ENCODE data around the gene B3GNT2. TPM values are rescaled to one million over a fixed set of nuclear protein-coding genes. Genes with fewer than 3 reads are reported as not detected.

Gene B3GNT2
- total RNA-seq, 1 experiment from 2014 or later = 32.2 TPM

GRCh38 chr2:62236499-62236898 lies 40.6 kb downstream of the B3GNT2 start:
- Mint-ChIP-seq H3K27me3 (ENCODE audit: low read depth) (no peaks in the 10 kb centered on the region), H3K4me1 (peaks cover 4% of the 10 kb centered on the region; the same call in 1 of the 2 replicates), H3K4me3 (no peak overlapping the region), H3K27ac (0 out of 2 replicates have a peak overlapping the region, but pooled peaks have one; percentile 26), H3K36me3 (no peaks in the 10 kb centered on the region), H3K9me3 (no peaks in the 10 kb centered on the region)
- ChIA-PET POLR2A (no interaction called here), CTCF (interaction anchor here (2.6 kb wide), 1 partner anchor 61 kb away, joined by 15 read pairs; no protein-coding TSS in a partner anchor)
- no peak for TF ChIP-seq TEAD1 (CRISPR knock-in tag; IDR thresholded peaks at IDR 0.05)
- no peak for TF ChIP-seq NFYB (CRISPR knock-in tag; conservative IDR thresholded peaks at IDR 0.05; ENCODE audit: low read depth)
- TF ChIP-seq, protein P1, sequence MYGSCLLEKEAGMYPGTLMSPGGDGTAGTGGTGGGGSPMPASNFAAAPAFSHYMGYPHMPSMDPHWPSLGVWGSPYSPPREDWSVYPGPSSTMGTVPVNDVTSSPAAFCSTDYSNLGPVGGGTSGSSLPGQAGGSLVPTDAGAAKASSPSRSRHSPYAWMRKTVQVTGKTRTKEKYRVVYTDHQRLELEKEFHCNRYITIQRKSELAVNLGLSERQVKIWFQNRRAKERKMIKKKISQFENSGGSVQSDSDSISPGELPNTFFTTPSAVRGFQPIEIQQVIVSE (CRISPR knock-in tag; IDR thresholded peaks at IDR 0.05; ENCODE audit: borderline replicate concordance) = no peak
- no peak for TF ChIP-seq EMX1 (CRISPR knock-in tag; IDR thresholded peaks at IDR 0.05)
- TF ChIP-seq CBFB (CRISPR knock-in tag; IDR thresholded peaks at IDR 0.05; ENCODE audit: low read depth) = no peak
- no peak for TF ChIP-seq JUN (CRISPR knock-in tag; IDR thresholded peaks at IDR 0.05)
- no peak for TF ChIP-seq PRRX2 (CRISPR knock-in tag; IDR thresholded peaks at IDR 0.05)
- no peak for TF ChIP-seq ZBTB43 (CRISPR knock-in tag; IDR thresholded peaks at IDR 0.05)
- no peak for TF ChIP-seq FOXK1 (CRISPR knock-in tag; IDR thresholded peaks at IDR 0.05)
- TF ChIP-seq ATF1 (CRISPR knock-in tag; IDR thresholded peaks at IDR 0.05) = no peak
- TF ChIP-seq, protein P2, sequence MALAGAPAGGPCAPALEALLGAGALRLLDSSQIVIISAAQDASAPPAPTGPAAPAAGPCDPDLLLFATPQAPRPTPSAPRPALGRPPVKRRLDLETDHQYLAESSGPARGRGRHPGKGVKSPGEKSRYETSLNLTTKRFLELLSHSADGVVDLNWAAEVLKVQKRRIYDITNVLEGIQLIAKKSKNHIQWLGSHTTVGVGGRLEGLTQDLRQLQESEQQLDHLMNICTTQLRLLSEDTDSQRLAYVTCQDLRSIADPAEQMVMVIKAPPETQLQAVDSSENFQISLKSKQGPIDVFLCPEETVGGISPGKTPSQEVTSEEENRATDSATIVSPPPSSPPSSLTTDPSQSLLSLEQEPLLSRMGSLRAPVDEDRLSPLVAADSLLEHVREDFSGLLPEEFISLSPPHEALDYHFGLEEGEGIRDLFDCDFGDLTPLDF (CRISPR knock-in tag; IDR thresholded peaks at IDR 0.05) = no peak
- TF ChIP-seq, protein P3, sequence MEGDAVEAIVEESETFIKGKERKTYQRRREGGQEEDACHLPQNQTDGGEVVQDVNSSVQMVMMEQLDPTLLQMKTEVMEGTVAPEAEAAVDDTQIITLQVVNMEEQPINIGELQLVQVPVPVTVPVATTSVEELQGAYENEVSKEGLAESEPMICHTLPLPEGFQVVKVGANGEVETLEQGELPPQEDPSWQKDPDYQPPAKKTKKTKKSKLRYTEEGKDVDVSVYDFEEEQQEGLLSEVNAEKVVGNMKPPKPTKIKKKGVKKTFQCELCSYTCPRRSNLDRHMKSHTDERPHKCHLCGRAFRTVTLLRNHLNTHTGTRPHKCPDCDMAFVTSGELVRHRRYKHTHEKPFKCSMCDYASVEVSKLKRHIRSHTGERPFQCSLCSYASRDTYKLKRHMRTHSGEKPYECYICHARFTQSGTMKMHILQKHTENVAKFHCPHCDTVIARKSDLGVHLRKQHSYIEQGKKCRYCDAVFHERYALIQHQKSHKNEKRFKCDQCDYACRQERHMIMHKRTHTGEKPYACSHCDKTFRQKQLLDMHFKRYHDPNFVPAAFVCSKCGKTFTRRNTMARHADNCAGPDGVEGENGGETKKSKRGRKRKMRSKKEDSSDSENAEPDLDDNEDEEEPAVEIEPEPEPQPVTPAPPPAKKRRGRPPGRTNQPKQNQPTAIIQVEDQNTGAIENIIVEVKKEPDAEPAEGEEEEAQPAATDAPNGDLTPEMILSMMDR (IDR thresholded peaks at IDR 0.05) = no peak
- TF ChIP-seq PRDM15 (CRISPR knock-in tag; IDR thresholded peaks at IDR 0.05) = no peak
- TF ChIP-seq ATF6 (CRISPR knock-in tag; IDR thresholded peaks at IDR 0.05) = no peak
- TF ChIP-seq IRF2 (CRISPR knock-in tag; IDR thresholded peaks at IDR 0.05; ENCODE audit: borderline replicate concordance, low read depth) = no peak
- TF ChIP-seq GRHL2 (CRISPR knock-in tag; IDR thresholded peaks at IDR 0.05; ENCODE audit: insufficient replicate concordance, severe bottlenecking) = no peak
- ATAC-seq (no peak), DNase-seq (ENCODE audit: low spot score) (no peak)

Measured in WTC11 (cell line).